Urothelium cell line (cell line): Measurements from ENCODE around the gene GEN1.

Experiments
- DNase-seq: peaks from one replicate; pipeline ENCODE4 v3.0.0; 2011; ENCODE audit warnings: low spot score, mixed read lengths
- FAIRE-seq: peaks from 2 replicates; lab custom pipeline; 2011; peaks lifted over from hg19 to GRCh38; lab: Jason Lieb, UNC

The GEN1 gene

GRCh38 chr2:17752246-17752645, 1.7 kb upstream of the GEN1 start:
- DNase-seq (no peak), FAIRE-seq (no peak)

GRCh38 chr2:17752892-17753802, 791 bp upstream of the GEN1 start:
- DNase-seq: peak; percentile 53
- FAIRE-seq: no peak

GRCh38 chr2:17754773-17755425, 961 bp downstream of the GEN1 start:
- DNase-seq (no peak), FAIRE-seq (no peak)

GRCh38 chr2:17756668-17757067, 2.7 kb downstream of the GEN1 start:
- FAIRE-seq (no peak), DNase-seq (no peak)

- FAIRE-seq: no peak
- DNase-seq: no peak
Observed at GRCh38 chr2:17757321-17757720, 3.4 kb downstream of the GEN1 start.

GRCh38 chr2:17758118-17758517, 4.2 kb downstream of the GEN1 start:
- DNase-seq (no peak), FAIRE-seq (no peak)

- FAIRE-seq: no peak
- no peak for DNase-seq
Observed at GRCh38 chr2:17759805-17760204, 5.9 kb downstream of the GEN1 start.

GRCh38 chr2:17762451-17762850, 8.5 kb downstream of the GEN1 start:
- no peak for DNase-seq
- no peak for FAIRE-seq

- DNase-seq (no peak), FAIRE-seq (no peak)
Observed at GRCh38 chr2:17763641-17764333, 9.8 kb downstream of the GEN1 start.

GRCh38 chr2:17765398-17765797, 11.5 kb downstream of the GEN1 start:
- FAIRE-seq: no peak
- no peak for DNase-seq

GRCh38 chr2:17768894-17769293, 15.0 kb downstream of the GEN1 start:
- FAIRE-seq (no peak), DNase-seq (no peak)

- FAIRE-seq: no peak
- DNase-seq: no peak
Observed at GRCh38 chr2:17771956-17772355, 18.0 kb downstream of the GEN1 start.

- DNase-seq (no peak), FAIRE-seq (no peak)
Observed at GRCh38 chr2:17772532-17772931, 18.6 kb downstream of the GEN1 start.

- DNase-seq (no peak), FAIRE-seq (no peak)
Observed at GRCh38 chr2:17780546-17780945, 26.6 kb downstream of the GEN1 start.

- DNase-seq (no peak), FAIRE-seq (no peak)
Observed at GRCh38 chr2:17781482-17781881, 27.5 kb downstream of the GEN1 start.

GRCh38 chr2:17786727-17787126, 32.8 kb downstream of the GEN1 start:
- no peak for DNase-seq
- no peak for FAIRE-seq

GRCh38 chr2:17788773-17789172, 34.8 kb downstream of the GEN1 start:
- DNase-seq: no peak
- no peak for FAIRE-seq

- DNase-seq (no peak), FAIRE-seq (no peak)
Observed at GRCh38 chr2:17790536-17790935, 36.6 kb downstream of the GEN1 start.

- no peak for DNase-seq
- FAIRE-seq: no peak
Observed at GRCh38 chr2:17791121-17791816, 37.3 kb downstream of the GEN1 start.

- DNase-seq: no peak
- FAIRE-seq: no peak
Observed at GRCh38 chr2:17791817-17792130, 37.8 kb downstream of the GEN1 start.

GRCh38 chr2:17792515-17792914, 38.6 kb downstream of the GEN1 start:
- no peak for FAIRE-seq
- DNase-seq: no peak
